HG03342 (cell line): ENCODE results near the gene UQCC2.

Experiments
- ATAC-seq: cut with Tn5 transposase; IDR thresholded peaks from one replicate; pipeline ENCODE4 v1.9.1; 2021; ENCODE audit warnings: mild to moderate bottlenecking, moderate library complexity; ENCODE audit not compliant: unreplicated experiment

UQCC2 gene

DNA sequence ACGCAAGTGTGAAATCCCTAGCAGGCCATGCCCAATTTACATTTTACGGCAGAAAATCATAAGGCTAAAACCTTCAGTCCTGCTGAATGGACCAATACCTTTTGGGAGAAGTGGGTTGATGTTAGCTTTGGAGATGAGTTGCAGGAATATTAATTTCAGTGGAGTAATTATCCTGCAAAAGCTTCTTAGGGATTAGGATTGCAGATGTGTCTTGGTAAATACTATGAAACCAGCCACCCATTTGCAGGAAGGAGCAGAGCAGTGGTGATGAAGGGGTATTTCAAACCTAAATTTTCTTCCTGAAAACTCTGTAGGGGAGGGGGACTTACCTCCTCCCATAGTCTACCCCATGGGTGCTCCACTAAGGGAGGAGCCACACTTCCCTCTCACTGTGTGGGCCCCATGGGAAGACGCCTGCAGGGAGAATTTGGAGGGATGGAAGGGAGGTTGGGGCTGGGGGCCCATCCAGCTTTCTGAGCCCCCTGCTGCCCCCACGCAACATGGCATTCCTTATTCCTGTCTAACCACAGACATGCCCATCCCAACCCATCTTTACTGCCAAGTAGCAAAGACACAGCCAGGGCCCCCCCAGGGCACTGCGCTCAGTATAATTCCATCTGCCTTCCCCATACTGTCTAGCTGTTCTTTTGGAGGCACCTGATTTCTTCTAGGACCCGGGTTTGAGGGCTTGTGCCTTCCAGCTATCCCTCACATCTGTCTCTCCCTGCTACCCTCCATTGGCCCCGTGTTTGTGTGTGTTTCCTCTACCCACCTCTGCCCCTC, 14.6 kb upstream of the UQCC2 start:
- ATAC-seq = no peak

DNA sequence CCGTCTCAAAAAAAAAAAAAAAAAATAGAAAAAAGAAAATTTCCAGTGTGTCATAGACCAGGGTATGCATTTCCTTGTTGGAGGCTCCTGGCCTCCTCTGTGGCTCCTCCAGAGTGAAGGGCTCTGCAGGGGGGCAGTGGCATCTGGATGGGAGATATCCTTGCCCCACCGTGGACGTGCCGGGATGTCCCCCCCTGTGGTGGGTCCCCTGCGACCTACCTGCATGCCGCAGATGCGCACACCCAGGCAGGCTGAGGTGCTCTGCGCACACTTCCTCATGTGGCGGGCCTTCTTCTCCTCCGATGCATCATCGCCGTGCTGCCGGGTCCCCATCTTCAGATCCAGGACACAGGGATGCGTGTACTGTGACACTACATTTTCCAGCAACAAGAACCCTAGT, 13.7 kb upstream of the UQCC2 start:
- ATAC-seq = no peak

GRCh38 chr6:33724102-33725023, 12.9 kb upstream of the UQCC2 start:
- no peak for ATAC-seq

- no peak for ATAC-seq
Observed at GRCh38 chr6:33723371-33724085, 12.0 kb upstream of the UQCC2 start.

DNA sequence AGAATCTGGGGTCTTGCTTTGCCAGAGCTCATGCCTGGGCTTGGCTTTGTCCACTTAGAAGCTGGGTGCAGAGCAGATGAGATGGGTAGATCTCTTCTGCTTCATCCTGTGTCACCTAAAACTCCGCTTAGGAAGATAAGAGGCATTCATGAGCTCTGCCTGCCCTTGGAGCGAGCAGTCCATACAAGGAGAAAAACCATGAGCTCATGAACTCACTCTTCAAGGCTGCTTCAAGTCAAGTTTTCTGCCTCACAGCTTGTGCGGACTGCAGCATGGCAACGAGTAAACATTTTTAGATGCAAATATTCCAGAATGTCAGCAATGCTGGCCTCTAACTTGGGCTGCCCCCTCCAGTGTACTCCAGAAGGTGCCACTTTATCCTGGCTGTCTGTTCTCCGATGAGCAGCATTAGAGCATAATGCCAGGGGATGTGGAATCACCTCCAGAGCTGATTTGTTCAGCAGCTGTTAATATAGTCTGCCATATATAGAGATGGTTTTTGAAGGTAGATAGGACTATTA, 10.7 kb upstream of the UQCC2 start:
- no peak for ATAC-seq

GRCh38 chr6:33721508-33721907, 10.0 kb upstream of the UQCC2 start:
- no peak for ATAC-seq

DNA sequence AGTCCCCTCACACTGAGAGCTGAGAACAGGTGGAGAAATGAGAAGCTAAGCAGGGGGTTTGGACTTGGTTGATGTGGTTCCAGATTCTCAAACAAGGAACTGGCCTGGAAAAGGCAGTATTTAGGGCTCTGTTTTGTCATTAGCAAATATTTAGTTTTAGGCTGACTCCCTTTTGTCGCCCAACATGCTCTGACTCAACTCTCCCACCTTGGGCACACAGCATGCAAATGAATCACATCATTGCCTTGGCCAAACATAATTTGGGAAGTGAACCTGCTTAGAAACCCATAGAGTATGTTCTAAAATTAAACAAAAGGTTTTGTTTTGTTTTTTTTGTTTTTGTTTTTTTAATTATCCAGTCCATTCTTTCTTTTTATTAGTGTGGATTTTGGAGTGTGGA, 9.5 kb upstream of the UQCC2 start:
- no peak for ATAC-seq

DNA sequence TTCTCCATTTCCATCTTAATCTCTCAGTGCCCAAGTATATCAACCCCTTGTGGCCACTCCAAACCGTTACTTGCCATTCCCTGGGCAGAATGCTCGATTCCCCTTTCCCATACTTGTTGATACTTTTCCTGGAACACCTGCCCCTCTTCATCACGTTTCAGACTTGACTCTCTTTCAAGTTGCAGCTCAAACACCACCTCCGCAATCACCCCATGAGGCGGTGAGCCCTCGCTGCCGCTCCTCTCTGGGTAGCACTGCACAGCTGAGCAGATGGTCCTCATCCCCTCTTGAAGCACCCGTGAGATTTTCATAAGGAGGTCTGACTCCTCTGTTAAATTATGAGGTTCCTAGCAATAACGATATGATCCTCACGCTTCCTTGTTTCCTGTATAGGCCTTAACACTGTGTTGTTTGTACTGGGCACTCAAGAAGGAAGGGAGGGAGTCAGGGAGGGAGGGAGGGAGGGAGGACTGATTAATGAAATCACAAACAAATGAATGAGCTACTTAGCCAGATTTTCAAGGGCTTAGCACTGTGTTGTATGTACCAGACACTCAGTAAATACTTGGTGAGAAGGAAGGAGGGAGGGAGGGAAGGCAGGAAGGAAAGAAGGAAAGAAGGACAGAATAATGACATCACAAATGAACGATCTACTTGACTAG, 8.0 kb upstream of the UQCC2 start:
- ATAC-seq = no peak

DNA sequence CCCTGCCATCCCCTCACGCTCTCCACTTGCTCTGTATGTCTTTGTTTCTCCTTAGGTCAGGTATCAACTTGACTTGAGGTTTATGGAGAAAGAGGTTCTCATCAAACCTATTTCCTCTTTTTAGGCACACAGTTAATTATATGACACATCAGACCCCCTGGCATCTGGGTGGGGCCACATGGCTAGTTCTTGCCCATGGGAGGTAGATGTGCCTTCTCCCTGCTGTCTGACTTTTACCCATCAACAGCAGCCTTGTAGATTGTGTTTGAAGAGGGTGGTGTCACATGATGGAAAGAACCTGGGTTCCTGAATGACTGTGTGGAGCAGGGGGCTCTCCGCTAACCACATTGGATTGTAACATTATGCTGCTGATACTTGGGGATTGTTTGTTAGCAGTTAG, 7.2 kb upstream of the UQCC2 start:
- no peak for ATAC-seq

GRCh38 chr6:33717934-33718455, 6.5 kb upstream of the UQCC2 start:
- no peak for ATAC-seq

DNA sequence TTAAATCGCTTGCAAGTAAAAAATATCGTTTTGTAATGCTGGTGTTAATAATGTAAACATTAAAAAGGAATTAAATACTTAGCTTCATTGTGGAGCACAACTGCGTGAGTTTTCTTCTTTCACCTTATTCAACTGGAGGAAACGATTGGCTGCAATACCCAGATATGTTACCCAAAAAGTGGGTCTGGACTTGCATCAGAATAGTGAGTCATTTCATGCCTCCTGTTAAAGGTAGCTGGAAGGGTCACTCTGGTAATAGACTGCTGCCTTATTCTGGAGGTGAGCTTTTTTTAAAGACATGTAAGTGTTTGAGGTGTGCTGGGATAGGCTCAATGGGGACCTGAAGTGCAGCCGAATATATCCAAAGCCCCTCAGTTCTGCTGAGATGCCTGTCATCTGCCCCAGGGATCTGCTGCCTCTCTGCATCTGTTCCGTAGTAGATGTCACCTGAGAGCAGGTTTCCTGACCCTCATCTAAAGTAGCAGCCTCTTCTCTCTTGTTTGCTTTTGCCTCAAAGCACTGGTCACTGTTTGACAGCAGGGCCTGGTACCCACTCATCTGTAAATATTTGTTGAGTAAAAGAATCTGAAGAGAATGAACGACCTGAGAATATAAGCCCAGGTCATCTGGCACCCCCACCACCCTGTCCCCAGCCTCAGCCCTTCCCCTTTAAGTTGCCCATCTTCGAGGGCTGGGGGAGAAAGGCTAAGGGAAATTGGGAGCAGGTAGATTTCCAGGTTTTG, 5.6 kb upstream of the UQCC2 start:
- ATAC-seq = no peak

- ATAC-seq = no peak
Observed at GRCh38 chr6:33716379-33716778, 4.9 kb upstream of the UQCC2 start.

DNA sequence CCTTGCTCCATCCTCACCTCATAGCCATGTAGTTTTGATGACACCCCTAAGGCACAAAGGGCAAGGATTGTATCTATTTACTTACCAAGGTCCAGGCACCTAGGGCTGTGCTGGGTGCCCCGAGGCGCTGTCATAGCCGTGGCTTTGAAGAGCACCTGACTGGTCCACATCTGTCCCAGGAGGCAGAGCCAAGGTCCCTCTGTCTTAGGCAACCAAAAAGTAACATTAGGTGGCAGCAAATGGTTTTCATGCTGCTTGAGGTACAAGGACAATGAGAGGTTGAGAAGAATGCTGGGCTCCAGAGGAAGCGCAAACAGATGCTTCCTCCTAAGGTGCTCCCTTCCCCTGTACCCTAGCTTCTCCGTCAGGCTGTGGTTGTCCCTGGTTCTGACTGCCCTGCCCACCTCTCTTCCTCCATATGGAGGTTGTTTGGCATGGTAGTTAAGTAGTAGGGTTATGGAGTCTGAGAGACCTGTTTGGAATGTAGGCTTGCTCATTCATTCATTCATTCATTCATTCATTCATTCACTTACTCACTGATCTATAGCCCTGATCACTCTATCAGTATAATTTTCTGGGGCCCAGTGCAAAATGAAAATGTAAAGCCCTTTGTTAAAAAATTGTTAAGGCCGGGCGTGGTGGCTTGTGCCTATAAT, 3.0 kb upstream of the UQCC2 start:
- ATAC-seq = no peak

GRCh38 chr6:33713786-33714185, 2.3 kb upstream of the UQCC2 start:
- ATAC-seq = no peak

DNA sequence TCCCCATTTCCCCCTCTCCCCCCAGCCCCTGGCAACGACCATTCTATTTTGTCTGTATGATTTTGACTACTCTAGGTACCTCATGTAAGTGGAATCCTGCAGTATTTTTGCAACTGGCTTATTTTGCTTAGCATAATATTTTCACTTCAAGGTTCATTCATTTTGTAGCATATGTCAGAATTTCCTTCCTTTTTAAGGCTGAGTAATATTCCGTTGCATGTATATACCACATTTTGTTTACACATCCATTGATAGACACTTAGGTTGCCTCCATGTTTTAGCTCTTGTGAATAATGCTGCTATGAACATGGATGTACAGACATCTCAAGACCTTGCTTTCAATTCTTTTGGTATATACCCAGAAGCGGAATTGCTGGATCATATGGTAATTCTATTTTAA, 1.4 kb upstream of the UQCC2 start:
- no peak for ATAC-seq

DNA sequence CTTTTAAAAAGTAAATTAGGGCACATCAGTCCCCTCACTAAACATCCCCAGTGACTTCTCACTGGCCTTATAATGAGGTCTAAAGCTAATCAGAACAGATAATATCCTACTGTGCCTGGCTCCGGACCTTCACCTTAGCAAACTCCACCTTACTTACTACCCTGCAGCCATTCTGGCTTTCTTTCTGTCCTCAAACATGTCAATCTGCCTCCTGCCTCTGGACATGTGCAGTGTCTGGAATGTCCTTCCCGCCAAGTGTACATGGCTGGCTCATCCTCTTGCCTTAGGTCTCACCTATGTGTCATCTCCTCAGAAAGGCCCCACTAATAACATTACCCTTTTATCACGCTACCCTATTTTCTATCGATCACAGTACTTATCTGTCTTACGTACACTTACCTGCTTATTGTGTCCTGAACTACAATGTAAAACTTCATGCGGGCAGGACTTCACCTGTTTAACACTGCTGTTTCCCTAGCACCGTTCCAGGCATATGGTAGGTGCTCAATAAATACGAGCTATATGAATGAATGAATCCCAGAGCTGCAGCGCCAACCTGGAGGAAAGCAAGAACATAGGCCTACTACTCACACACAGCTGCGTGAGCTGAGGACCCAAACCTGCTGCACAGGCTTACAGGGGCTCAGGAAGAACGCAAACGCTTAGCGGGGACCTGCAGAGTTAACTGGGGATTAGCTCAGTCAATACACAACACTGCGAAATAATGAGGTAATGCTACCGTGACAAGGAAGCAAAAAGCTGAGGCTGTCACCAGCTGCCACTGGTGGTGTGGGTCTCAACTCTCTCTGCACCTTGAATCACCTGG, 991 bp downstream of the UQCC2 start:
- no peak for ATAC-seq

- ATAC-seq = no peak
Observed at GRCh38 chr6:33709605-33710295, 1.8 kb downstream of the UQCC2 start.
